ENCODE measurements around the gene PSME3IP1. TPM values are rescaled to one million over a fixed set of nuclear protein-coding genes. Genes with fewer than 3 reads are reported as not detected.
A peak's percentile ranks its signal among the peaks of the same experiment; 100 is the strongest.

Gene PSME3IP1
- total and polyA plus RNA-seq, 2 of the 4 experiments (the other 2 are of a cell fraction), result 50.2 to 75.2 TPM

- Histone ChIP-seq H4K91ac (ENCODE audit: insufficient read depth, low read depth, low read length) (no peak overlapping the region), H2BK15ac (ENCODE audit: low read depth, low read length) (no peak overlapping the region), H3K27me3 (ENCODE audit: control insufficient read depth, insufficient read depth, low read length) (no peaks in the 10 kb centered on the region), H3K9me1 (ENCODE audit: insufficient read depth, low read length) (peaks cover 29% of the 10 kb centered on the region), H2AK9ac (replicated peaks; ENCODE audit: low read depth, low read length, poor library complexity) (peak overlapping the region; percentile 1), H3K4me3 (ENCODE audit: insufficient read depth, low read depth, low read length) (no peak overlapping the region), H4K5ac (ENCODE audit: low read depth, low read length) (no peak overlapping the region), H3K79me1 (ENCODE audit: low read depth in 1 of 2, low read length in 2 of 2) (no peaks in the 10 kb centered on the region), H2BK20ac (ENCODE audit: low read depth, low read length) (no peak overlapping the region), H2BK5ac (ENCODE audit: low read depth, low read length, poor library complexity, severe bottlenecking) (no peak overlapping the region), H3K18ac (ENCODE audit: low read depth, low read length) (no peak overlapping the region), H3K56ac (ENCODE audit: extremely low read depth, insufficient read depth, low read length) (no peak overlapping the region), H2BK120ac (ENCODE audit: low read depth, low read length) (no peak overlapping the region), H3K4ac (ENCODE audit: low read depth, low read length) (no peak overlapping the region), H3K23ac (ENCODE audit: low read depth, low read length) (no peak overlapping the region), H3K4me2 (ENCODE audit: low read depth, low read length) (no peak overlapping the region), H2AFZ (replicated peaks; ENCODE audit: low read length, poor library complexity) (no peak overlapping the region), H3K9ac (ENCODE audit: low read depth, low read length) (no peak overlapping the region), H2AK5ac (ENCODE audit: low read depth, low read length) (no peak overlapping the region), H3K9me3 (ENCODE audit: control insufficient read depth, insufficient read depth, low read length) (no peaks in the 10 kb centered on the region), H4K8ac (ENCODE audit: low read depth in 2 of 2, low read length in 2 of 2) (no peak overlapping the region), H3K14ac (replicated peaks; ENCODE audit: low read depth, low read length) (no peak overlapping the region), H3K27ac (ENCODE audit: insufficient read depth, low read length) (no peak overlapping the region), H3K4me1 (ENCODE audit: control insufficient read depth, insufficient read depth, low read length) (peaks cover 6% of the 10 kb centered on the region; the same call in 1 of the 2 replicates), H3K36me3 (ENCODE audit: control insufficient read depth, insufficient read depth, low read length) (peaks cover 1% of the 10 kb centered on the region; the same call in 1 of the 2 replicates), H4K20me1 (ENCODE audit: insufficient read depth, low read length) (no peaks in the 10 kb centered on the region; the same call in 1 of the 2 replicates)
- intact Hi-C loops (cut with micrococcal nuclease) (no loop called here), dilution Hi-C loops (cut with HindIII; ENCODE audit: low sequenced_read_pairs, unreplicated experiment) (no loop called here), in situ Hi-C loops (cut with MboI; ENCODE audit: low sequenced_read_pairs) (no loop called here)
- BruUV-seq (replicated peaks), result no TSS peak
- 0 out of 2 replicates have a peak, but pooled peaks have one; percentile 11 for TF ChIP-seq CTCF (conservative IDR thresholded peaks at IDR 0.05; ENCODE audit: low read depth, low read length)
- TF ChIP-seq CEBPB (IDR thresholded peaks at IDR 0.05; ENCODE audit: low read depth, low read length), result no peak
- no peak for TF ChIP-seq POLR2A (IDR thresholded peaks at IDR 0.05; ENCODE audit: low read depth, low read length)
- no peak for TF ChIP-seq SMC3 (IDR thresholded peaks at IDR 0.05; ENCODE audit: low read depth, low read length)
- no peak for TF ChIP-seq USF2 (IDR thresholded peaks at IDR 0.05; ENCODE audit: low read depth, low read length)
- WGBS, 2 experiments (ENCODE audit: extremely low coverage in 2 of 2, insufficient read length in 1 of 2), result 100% methylated on average over 3 of the region's 5 CpGs; no CpG with 5 or more reads in 1 of the 2 experiments
- no peak for ATAC-seq (ENCODE audit: low read depth)
- DNase-seq, result no peak
- POLR2A ChIA-PET (ENCODE audit: unreplicated experiment), result no interaction called here
- CTCF ChIA-PET, result no interaction called here
Observed at GRCh38 chr16:57146735-57147134, 39.1 kb downstream of the PSME3IP1 start.
